ENCODE measurements around the gene AARS2.

GRCh38 chr6:44303842-44304241 is 9.3 kb downstream of the AARS2 start:
- no peak for TF ChIP-seq CTCF (IDR thresholded peaks at IDR 0.05)
- no peak for TF ChIP-seq EP300 (IDR thresholded peaks at IDR 0.05)
- no peak for TF ChIP-seq POLR2A (IDR thresholded peaks at IDR 0.05)
- no peak for TF ChIP-seq POLR2AphosphoS5 (IDR thresholded peaks at IDR 0.05)
